Osteoblast (primary cell): ENCODE data around the gene AIRE. TPM values are rescaled to one million over a fixed set of nuclear protein-coding genes. Genes with fewer than 3 reads are reported as not detected.

ENCODE experiments used
- DNase-seq: peaks from one replicate; pipeline ENCODE4 v3.0.0; 2011; ENCODE audit warnings: low spot score, mixed read lengths; ENCODE audit not compliant: insufficient read length; ENCODE audit errors: missing footprints
- H2AFZ ChIP-seq: 2 replicates; pipeline ENCODE4 v1.6.0; 2011; ENCODE audit warnings: mild to moderate bottlenecking, low read length
- H3K27ac ChIP-seq: 2 replicates; pipeline ENCODE4 v1.5.1; 2011; ENCODE audit warnings: mild to moderate bottlenecking, low read depth, low read length, moderate library complexity
- H3K27me3 ChIP-seq: 2 replicates; pipeline ENCODE4 v1.6.0; 2012; ENCODE audit warnings: mild to moderate bottlenecking, control low read depth, inconsistent platforms, low read length, moderate library complexity; ENCODE audit not compliant: insufficient read depth
- H3K36me3 ChIP-seq: 2 replicates; pipeline ENCODE4 v1.5.1; 2011; ENCODE audit warnings: mild to moderate bottlenecking, low read length, control low read depth, moderate library complexity; ENCODE audit not compliant: insufficient read depth
- H3K4me1 ChIP-seq: 2 replicates; pipeline ENCODE4 v1.5.1; 2011; ENCODE audit warnings: mild to moderate bottlenecking, low read length, control low read depth, moderate library complexity; ENCODE audit not compliant: insufficient read depth
- H3K4me2 ChIP-seq: 2 replicates; pipeline ENCODE4 v1.6.0; 2011; ENCODE audit warnings: mild to moderate bottlenecking, low read length; ENCODE audit not compliant: insufficient read depth
- H3K4me3 ChIP-seq: fragments of 200-600 bp; sonication (generic); 3 replicates; pipeline ENCODE4 v1.5.1; 2012; ENCODE audit warnings: mild to moderate bottlenecking, low read length, inconsistent platforms; ENCODE audit not compliant: insufficient read depth
- H3K79me2 ChIP-seq: 2 replicates; pipeline ENCODE4 v1.6.0; 2012; ENCODE audit warnings: mild to moderate bottlenecking, low read length, control low read depth, inconsistent platforms; ENCODE audit not compliant: insufficient read depth
- H3K9me3 ChIP-seq: 2 replicates; pipeline ENCODE4 v1.5.1; 2011; ENCODE audit warnings: low read depth, low read length, control low read depth
- H4K20me1 ChIP-seq: 2 replicates; pipeline ENCODE4 v1.6.0; 2012; ENCODE audit warnings: mild to moderate bottlenecking, low read length, control low read depth; ENCODE audit not compliant: insufficient read depth
- total RNA-seq: library from RNA; depleted of rRNA; stranded (reverse); fragments of >200 nt; gene quantifications from 2 replicates; pipeline ENCODE4 v1.2.3, GENCODE V29; 2012
- TF ChIP-seq, protein P1 (sequence below): IDR thresholded peaks from 2 replicates; pipeline ENCODE4 v1.5.1; 2011; ENCODE audit warnings: mild to moderate bottlenecking, low read depth, low read length, moderate library complexity; ENCODE audit errors: extremely low read depth

The AIRE gene
- total RNA-seq, 1 donor: not detected

DNA sequence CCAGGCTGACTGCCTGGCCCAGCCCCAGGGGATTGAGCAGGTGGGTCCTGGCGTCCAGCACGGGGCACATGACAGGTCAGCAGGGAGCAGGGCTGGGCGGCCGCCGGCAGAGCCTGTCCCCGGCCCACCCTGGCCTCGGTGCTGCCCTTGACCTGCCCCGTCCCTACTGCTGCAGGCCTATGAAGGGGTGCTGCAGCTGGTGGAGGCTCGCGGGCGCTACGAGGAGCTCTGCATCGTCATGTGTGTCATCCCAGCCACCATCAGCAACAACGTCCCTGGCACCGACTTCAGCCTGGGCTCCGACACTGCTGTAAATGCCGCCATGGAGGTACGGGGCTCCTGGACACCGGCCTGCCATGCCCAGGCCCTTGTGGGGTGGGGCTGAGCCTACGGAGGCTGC, 37.9 kb downstream of the AIRE start:
- Histone ChIP-seq H3K9me3 (no peaks in the 10 kb centered on the region), H3K36me3 (no peaks in the 10 kb centered on the region), H3K27me3 (no peaks in the 10 kb centered on the region), H3K79me2 (no peaks in the 10 kb centered on the region), H3K4me1 (no peaks in the 10 kb centered on the region), H3K27ac (no peak overlapping the region), H2AFZ (no peak overlapping the region), H3K4me3 (no peak overlapping the region), H3K4me2 (no peak overlapping the region), H4K20me1 (peaks cover 3% of the 10 kb centered on the region)
- TF ChIP-seq, protein P1, sequence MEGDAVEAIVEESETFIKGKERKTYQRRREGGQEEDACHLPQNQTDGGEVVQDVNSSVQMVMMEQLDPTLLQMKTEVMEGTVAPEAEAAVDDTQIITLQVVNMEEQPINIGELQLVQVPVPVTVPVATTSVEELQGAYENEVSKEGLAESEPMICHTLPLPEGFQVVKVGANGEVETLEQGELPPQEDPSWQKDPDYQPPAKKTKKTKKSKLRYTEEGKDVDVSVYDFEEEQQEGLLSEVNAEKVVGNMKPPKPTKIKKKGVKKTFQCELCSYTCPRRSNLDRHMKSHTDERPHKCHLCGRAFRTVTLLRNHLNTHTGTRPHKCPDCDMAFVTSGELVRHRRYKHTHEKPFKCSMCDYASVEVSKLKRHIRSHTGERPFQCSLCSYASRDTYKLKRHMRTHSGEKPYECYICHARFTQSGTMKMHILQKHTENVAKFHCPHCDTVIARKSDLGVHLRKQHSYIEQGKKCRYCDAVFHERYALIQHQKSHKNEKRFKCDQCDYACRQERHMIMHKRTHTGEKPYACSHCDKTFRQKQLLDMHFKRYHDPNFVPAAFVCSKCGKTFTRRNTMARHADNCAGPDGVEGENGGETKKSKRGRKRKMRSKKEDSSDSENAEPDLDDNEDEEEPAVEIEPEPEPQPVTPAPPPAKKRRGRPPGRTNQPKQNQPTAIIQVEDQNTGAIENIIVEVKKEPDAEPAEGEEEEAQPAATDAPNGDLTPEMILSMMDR: no peak
- no peak for DNase-seq

GRCh38 chr21:44324106-44324853, 38.6 kb downstream of the AIRE start:
- Histone ChIP-seq H3K27ac (no peak overlapping the region), H3K9me3 (no peaks in the 10 kb centered on the region), H3K79me2 (no peaks in the 10 kb centered on the region), H4K20me1 (peaks cover 3% of the 10 kb centered on the region), H3K4me2 (no peak overlapping the region), H3K4me1 (no peaks in the 10 kb centered on the region), H3K4me3 (no peak overlapping the region), H3K36me3 (no peaks in the 10 kb centered on the region), H3K27me3 (no peaks in the 10 kb centered on the region), H2AFZ (no peak overlapping the region)
- DNase-seq: no peak
- TF ChIP-seq, protein P1: no peak

DNA sequence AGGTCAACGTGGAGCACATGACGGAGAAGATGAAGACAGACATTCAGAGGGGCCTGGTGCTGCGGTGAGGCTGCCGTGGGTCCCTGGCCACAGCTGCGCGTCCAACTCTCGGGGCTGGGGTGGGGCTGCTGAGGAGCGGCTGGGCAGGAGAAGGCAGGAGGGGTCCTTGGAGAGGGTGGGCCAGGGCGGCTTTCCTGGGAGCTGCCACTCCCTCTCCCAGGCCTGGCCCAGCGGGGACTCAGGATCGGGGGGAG, 39.1 kb downstream of the AIRE start:
- no peaks in the 10 kb centered on the region for H3K79me2 ChIP-seq
- no peaks in the 10 kb centered on the region for H3K36me3 ChIP-seq
- H4K20me1 ChIP-seq: peaks cover 3% of the 10 kb centered on the region
- H2AFZ ChIP-seq: no peak overlapping the region
- no peak for DNase-seq
- no peak overlapping the region for H3K4me3 ChIP-seq
- no peaks in the 10 kb centered on the region for H3K27me3 ChIP-seq
- TF ChIP-seq, protein P1: no peak
- H3K27ac ChIP-seq: no peak overlapping the region
- H3K4me2 ChIP-seq: no peak overlapping the region
- H3K9me3 ChIP-seq: no peaks in the 10 kb centered on the region
- H3K4me1 ChIP-seq: no peaks in the 10 kb centered on the region

- Histone ChIP-seq H2AFZ (no peak overlapping the region), H4K20me1 (peaks cover 3% of the 10 kb centered on the region), H3K27ac (no peak overlapping the region), H3K36me3 (no peaks in the 10 kb centered on the region), H3K27me3 (no peaks in the 10 kb centered on the region), H3K4me2 (no peak overlapping the region), H3K9me3 (no peaks in the 10 kb centered on the region), H3K79me2 (no peaks in the 10 kb centered on the region), H3K4me3 (no peak overlapping the region), H3K4me1 (no peaks in the 10 kb centered on the region)
- DNase-seq: no peak
- TF ChIP-seq, protein P1: no peak
Observed at GRCh38 chr21:44325386-44326271, 40.0 kb downstream of the AIRE start.
